Measurements from ENCODE around the gene MGST2.

GRCh38 chr4:139675651-139676050 lies 10.0 kb downstream of the MGST2 start:
- TF ChIP-seq CTCF (IDR thresholded peaks at IDR 0.05; ENCODE audit: insufficient read depth, low read depth, low read length) (no peak), EZH2 (IDR thresholded peaks at IDR 0.05; ENCODE audit: insufficient read depth, low read length) (no peak)
